PC-3 (cell line): ENCODE data around the gene ADORA2B.
"Not testable (repeated sequence)": the region's sequence is repeated elsewhere in the genome, so short reads cannot be mapped to it uniquely, and the experiment has no call there.

Experiments
- CTCF ChIP-seq: fragments of 300-600 bp; sonication (generic); conservative IDR thresholded peaks from 2 replicates; pipeline ENCODE4 v1.5.1; 2017; ENCODE audit warnings: antibody characterized with exemption, low read depth, mild to moderate bottlenecking, low read length
- EZH2phosphoT487 ChIP-seq: fragments of 300-600 bp; sonication (generic); IDR thresholded peaks from 2 replicates; pipeline ENCODE4 v1.6.1; 2018; ENCODE audit warnings: mild to moderate bottlenecking, antibody characterized with exemption, low read length, borderline replicate concordance

GRCh38 chr17:15905236-15905635, 39.7 kb upstream of the ADORA2B start:
- not testable (repeated sequence) for TF ChIP-seq CTCF, EZH2phosphoT487
